GM19099 (cell line): ENCODE results near the gene ZFAND3.

ENCODE experiments used
- POLR2A ChIP-seq: IDR thresholded peaks from 3 replicates; pipeline ENCODE4 v1.6.1; 2011; ENCODE audit warnings: low read depth; ENCODE audit not compliant: insufficient read length; ENCODE audit errors: extremely low read depth

ZFAND3 gene

GRCh38 chr6:38179794-38180430 lies 360.4 kb downstream of the ZFAND3 start:
- no peak for TF ChIP-seq POLR2A

- TF ChIP-seq POLR2A: no peak
These were observed 361.1 kb downstream of the ZFAND3 start for GRCh38 chr6:38180586-38180985.

GRCh38 chr6:38182426-38182825 lies 362.9 kb downstream of the ZFAND3 start:
- TF ChIP-seq POLR2A: no peak

- no peak for TF ChIP-seq POLR2A
These were observed 364.5 kb downstream of the ZFAND3 start for GRCh38 chr6:38183856-38184584.

- TF ChIP-seq POLR2A: no peak
These were observed 365.1 kb downstream of the ZFAND3 start for GRCh38 chr6:38184585-38185080.

- no peak for TF ChIP-seq POLR2A
These were observed 365.7 kb downstream of the ZFAND3 start for GRCh38 chr6:38185244-38185643.

GRCh38 chr6:38185752-38186151 lies 366.2 kb downstream of the ZFAND3 start:
- TF ChIP-seq POLR2A: no peak

- TF ChIP-seq POLR2A: no peak
These were observed 367.8 kb downstream of the ZFAND3 start for GRCh38 chr6:38187325-38187724.

- TF ChIP-seq POLR2A: no peak
These were observed 368.5 kb downstream of the ZFAND3 start for GRCh38 chr6:38187811-38188590.

- no peak for TF ChIP-seq POLR2A
These were observed 369.3 kb downstream of the ZFAND3 start for GRCh38 chr6:38188677-38189335.

- no peak for TF ChIP-seq POLR2A
These were observed 371.9 kb downstream of the ZFAND3 start for GRCh38 chr6:38191418-38191817.

- no peak for TF ChIP-seq POLR2A
These were observed 372.5 kb downstream of the ZFAND3 start for GRCh38 chr6:38192011-38192410.

- no peak for TF ChIP-seq POLR2A
These were observed 373.0 kb downstream of the ZFAND3 start for GRCh38 chr6:38192487-38192886.

- no peak for TF ChIP-seq POLR2A
These were observed 373.5 kb downstream of the ZFAND3 start for GRCh38 chr6:38193051-38193450.
